Hepatocyte (in vitro differentiated cells): ENCODE results near the gene LRRC66. TPM values are rescaled to one million over a fixed set of nuclear protein-coding genes. Genes with fewer than 3 reads are reported as not detected.

Source experiments
- DNase-seq: peaks from one replicate; pipeline ENCODE4 v3.0.0-alpha.2; 2016; ENCODE audit warnings: low spot score
- H2AFZ ChIP-seq: fragments of 200-600 bp; sonication (generic); 2 replicates; pipeline ENCODE4 v1.6.0; 2016; ENCODE audit warnings: antibody characterized with exemption, mild to moderate bottlenecking
- H3K27ac ChIP-seq: fragments of 200-600 bp; sonication (generic); 2 replicates; pipeline ENCODE4 v1.5.1; 2016; ENCODE audit warnings: mild to moderate bottlenecking
- H3K27me3 ChIP-seq: fragments of 200-600 bp; sonication (generic); 2 replicates; pipeline ENCODE4 v1.6.1; 2016
- H3K36me3 ChIP-seq: fragments of 200-600 bp; sonication (generic); replicated peaks from 2 replicates; pipeline ENCODE4 v1.5.1; 2016; ENCODE audit warnings: low read depth; ENCODE audit not compliant: insufficient read depth
- H3K4me1 ChIP-seq: fragments of 200-600 bp; sonication (generic); 2 replicates; pipeline ENCODE4 v1.5.1; 2016; ENCODE audit warnings: mild to moderate bottlenecking, moderate library complexity; ENCODE audit not compliant: insufficient read depth
- H3K4me2 ChIP-seq: fragments of 200-600 bp; sonication (generic); 2 replicates; pipeline ENCODE4 v1.6.0; 2016
- H3K4me3 ChIP-seq: fragments of 200-600 bp; sonication (generic); 2 replicates; pipeline ENCODE4 v1.5.1; 2016; ENCODE audit warnings: mild to moderate bottlenecking
- H3K79me2 ChIP-seq: fragments of 200-600 bp; sonication (generic); 2 replicates; pipeline ENCODE4 v1.6.0; 2017; ENCODE audit warnings: mild to moderate bottlenecking
- H3K9me2 ChIP-seq: fragments of 200-600 bp; sonication (generic); replicated peaks from 2 replicates; pipeline ENCODE4 v1.6.0; 2017; ENCODE audit warnings: mild to moderate bottlenecking; ENCODE audit not compliant: insufficient read depth
- H3K9me3 ChIP-seq: fragments of 200-600 bp; sonication (generic); 2 replicates; pipeline ENCODE4 v1.5.1; 2016; ENCODE audit warnings: low read depth, mild to moderate bottlenecking
- H4K20me1 ChIP-seq: fragments of 200-600 bp; sonication (generic); 2 replicates; pipeline ENCODE4 v1.6.0; 2016; ENCODE audit warnings: mild to moderate bottlenecking; ENCODE audit not compliant: insufficient read depth, poor library complexity, severe bottlenecking
- EZH2 ChIP-seq: fragments of 200-600 bp; sonication (generic); IDR thresholded peaks from 2 replicates; pipeline ENCODE4 v1.6.1; 2016; ENCODE audit warnings: antibody characterized with exemption, mild to moderate bottlenecking, borderline replicate concordance
- EZH2phosphoT487 ChIP-seq: fragments of 200-600 bp; sonication (generic); IDR thresholded peaks from one replicate; pipeline ENCODE4 v1.6.1; 2018; ENCODE audit warnings: antibody characterized with exemption, mild to moderate bottlenecking, low read depth, moderate library complexity; ENCODE audit not compliant: unreplicated experiment, severe bottlenecking
- WGBS: methylation state at CpG from one replicate; pipeline ENCODE4 v1.1.6; 2016; ENCODE audit warnings: low lambda C conversion rate; ENCODE audit errors: missing lambda C conversion rate; 5-methylcytosine and 5-hydroxymethylcytosine counted together
- polyA plus RNA-seq: library from polyadenylated mRNA; unstranded; fragments of >200 nt; fragmentation: Nextera tagmentation; extraction: Ambion mirVana; gene quantifications from 2 replicates; pipeline ENCODE4 v1.2.1, GENCODE V29; 2016
- small RNA-seq: library from RNA; depleted of rRNA; stranded (forward); fragments of <200 nt; gene quantifications from one replicate; pipeline ENCODE3, GENCODE V24; 2014
- total RNA-seq: library from RNA; depleted of rRNA; stranded (reverse); fragments of >200 nt; gene quantifications from 2 replicates; pipeline ENCODE4 v1.2.3, GENCODE V29; 2014
- TF ChIP-seq, protein P1 (sequence below): fragments of 200-600 bp; sonication (generic); IDR thresholded peaks from 2 replicates; pipeline ENCODE4 v1.5.1; 2016; ENCODE audit warnings: antibody characterized with exemption, mild to moderate bottlenecking; ENCODE audit not compliant: poor library complexity

The LRRC66 gene
- total and polyA plus RNA-seq, 2 experiments from 2014 or later = 0.44 to 0.87 TPM

DNA sequence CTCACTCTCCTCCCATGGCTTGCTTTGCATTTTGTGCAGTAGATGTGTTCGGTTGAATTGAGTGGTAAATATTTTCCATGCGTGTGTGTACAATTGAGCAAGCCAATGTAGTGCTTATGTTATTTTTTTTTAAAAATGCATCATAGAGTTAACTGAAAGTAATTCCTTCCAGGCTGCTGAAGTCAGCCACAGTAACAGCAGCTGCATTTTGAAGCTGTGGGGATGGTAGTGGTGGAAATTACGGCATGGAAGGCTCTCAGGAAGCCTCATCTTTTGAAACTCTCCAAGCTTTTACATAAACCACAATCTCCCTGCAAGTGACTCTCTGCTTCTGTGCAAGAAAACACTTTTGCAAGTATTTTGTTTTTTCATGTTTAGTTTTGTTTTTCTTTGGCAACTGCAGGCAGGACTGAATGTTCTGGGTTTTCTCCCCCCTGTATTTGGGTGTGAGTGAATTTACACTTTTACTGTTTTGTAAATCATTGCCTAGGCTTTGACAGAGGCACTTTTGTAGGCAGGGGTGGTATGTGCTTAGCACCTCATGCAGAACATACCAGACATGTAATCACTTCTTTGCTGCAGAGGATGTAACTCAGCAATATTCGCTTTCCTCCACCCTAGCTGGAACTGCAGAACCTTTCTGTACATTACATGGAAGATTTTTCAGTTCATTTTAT lies 56.2 kb downstream of the LRRC66 start:
- H2AFZ ChIP-seq = no peak overlapping the region
- no peaks in the 10 kb centered on the region for H4K20me1 ChIP-seq
- H3K4me1 ChIP-seq = no peaks in the 10 kb centered on the region
- no peak for TF ChIP-seq EZH2
- no peak for TF ChIP-seq EZH2phosphoT487
- TF ChIP-seq, protein P1, sequence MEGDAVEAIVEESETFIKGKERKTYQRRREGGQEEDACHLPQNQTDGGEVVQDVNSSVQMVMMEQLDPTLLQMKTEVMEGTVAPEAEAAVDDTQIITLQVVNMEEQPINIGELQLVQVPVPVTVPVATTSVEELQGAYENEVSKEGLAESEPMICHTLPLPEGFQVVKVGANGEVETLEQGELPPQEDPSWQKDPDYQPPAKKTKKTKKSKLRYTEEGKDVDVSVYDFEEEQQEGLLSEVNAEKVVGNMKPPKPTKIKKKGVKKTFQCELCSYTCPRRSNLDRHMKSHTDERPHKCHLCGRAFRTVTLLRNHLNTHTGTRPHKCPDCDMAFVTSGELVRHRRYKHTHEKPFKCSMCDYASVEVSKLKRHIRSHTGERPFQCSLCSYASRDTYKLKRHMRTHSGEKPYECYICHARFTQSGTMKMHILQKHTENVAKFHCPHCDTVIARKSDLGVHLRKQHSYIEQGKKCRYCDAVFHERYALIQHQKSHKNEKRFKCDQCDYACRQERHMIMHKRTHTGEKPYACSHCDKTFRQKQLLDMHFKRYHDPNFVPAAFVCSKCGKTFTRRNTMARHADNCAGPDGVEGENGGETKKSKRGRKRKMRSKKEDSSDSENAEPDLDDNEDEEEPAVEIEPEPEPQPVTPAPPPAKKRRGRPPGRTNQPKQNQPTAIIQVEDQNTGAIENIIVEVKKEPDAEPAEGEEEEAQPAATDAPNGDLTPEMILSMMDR = no peak
- DNase-seq = no peak
- H3K79me2 ChIP-seq = no peaks in the 10 kb centered on the region
- H3K27me3 ChIP-seq = no peaks in the 10 kb centered on the region
- no peak overlapping the region for H3K4me3 ChIP-seq
- no peaks in the 10 kb centered on the region for H3K36me3 ChIP-seq
- WGBS = 81% methylated on average over 4 of the region's 4 CpGs
- H3K9me2 ChIP-seq = no peaks in the 10 kb centered on the region
- no peaks in the 10 kb centered on the region for H3K9me3 ChIP-seq
- no peak overlapping the region for H3K27ac ChIP-seq
- H3K4me2 ChIP-seq = no peak overlapping the region

DNA sequence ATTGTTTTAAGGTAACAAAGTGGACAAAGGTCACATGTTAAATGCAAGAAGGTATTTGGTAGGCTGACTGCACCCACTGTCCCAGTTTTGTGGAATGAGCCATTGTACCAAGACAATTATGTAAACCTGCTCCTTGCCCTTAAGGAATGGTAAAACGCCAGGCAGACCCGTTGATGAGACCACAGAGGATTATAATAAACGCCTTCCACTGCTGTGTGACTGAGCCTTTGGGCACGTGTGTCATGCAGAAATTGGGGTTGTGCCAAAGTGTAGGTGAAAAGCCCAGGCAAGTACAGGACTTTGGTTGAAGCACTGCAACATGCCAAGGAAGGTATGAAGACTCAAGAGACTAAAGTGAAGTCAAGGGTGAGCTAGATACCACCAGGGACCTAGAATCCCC lies 59.7 kb downstream of the LRRC66 start:
- 65% methylated on average over 4 of the region's 4 CpGs for WGBS
- TF ChIP-seq EZH2phosphoT487 (no peak), EZH2 (no peak)
- TF ChIP-seq, protein P1 = no peak
- H4K20me1 ChIP-seq = no peaks in the 10 kb centered on the region
- no peak overlapping the region for H2AFZ ChIP-seq
- H3K27me3 ChIP-seq = no peaks in the 10 kb centered on the region
- H3K9me2 ChIP-seq = no peaks in the 10 kb centered on the region
- H3K36me3 ChIP-seq = no peaks in the 10 kb centered on the region
- H3K4me3 ChIP-seq = no peak overlapping the region
- H3K4me2 ChIP-seq = no peak overlapping the region
- no peak overlapping the region for H3K27ac ChIP-seq
- no peaks in the 10 kb centered on the region for H3K79me2 ChIP-seq
- no peaks in the 10 kb centered on the region for H3K4me1 ChIP-seq
- H3K9me3 ChIP-seq = no peaks in the 10 kb centered on the region
- DNase-seq = no peak

DNA sequence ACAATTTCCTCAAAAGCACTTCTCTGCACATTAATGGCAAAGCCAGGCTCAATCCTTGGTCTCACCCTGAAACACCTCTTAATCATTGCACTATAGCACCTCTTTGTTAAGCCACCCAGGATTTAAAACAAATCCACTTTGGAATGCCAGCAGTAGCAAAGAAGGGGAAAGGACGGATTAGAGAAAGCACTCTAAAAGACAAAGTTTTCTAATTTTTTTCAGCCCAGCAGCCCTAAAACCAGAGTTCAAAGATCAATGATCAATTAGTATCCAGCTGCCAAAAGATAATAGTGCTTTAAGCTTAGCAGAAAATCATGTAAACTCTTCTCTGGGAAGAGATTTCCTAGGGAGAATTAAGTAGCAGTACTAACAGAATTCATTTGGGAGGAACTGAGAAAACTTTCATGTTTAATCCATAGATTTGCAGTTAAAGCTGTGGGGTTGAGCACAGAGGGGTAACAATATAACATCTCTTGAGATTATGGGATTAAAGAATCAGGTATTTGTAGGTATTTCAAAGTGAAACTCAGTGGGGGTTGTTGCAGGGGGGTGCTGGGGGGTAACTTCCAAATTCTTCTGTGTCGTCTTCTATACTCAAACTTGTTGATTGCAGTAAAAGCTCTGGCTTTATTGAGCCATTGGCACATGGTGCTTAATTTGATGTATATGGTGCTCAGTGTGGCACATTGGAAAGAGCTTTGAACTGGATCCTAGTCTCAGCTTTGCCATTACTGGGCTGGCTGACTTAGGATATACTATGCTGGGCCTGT lies 61.8 kb downstream of the LRRC66 start:
- Histone ChIP-seq H3K4me3 (no peak overlapping the region), H3K27ac (no peak overlapping the region), H3K9me2 (no peaks in the 10 kb centered on the region), H3K79me2 (no peaks in the 10 kb centered on the region), H4K20me1 (no peaks in the 10 kb centered on the region), H3K9me3 (no peaks in the 10 kb centered on the region), H3K27me3 (no peaks in the 10 kb centered on the region), H3K4me1 (no peaks in the 10 kb centered on the region), H3K36me3 (no peaks in the 10 kb centered on the region), H3K4me2 (no peak overlapping the region), H2AFZ (no peak overlapping the region)
- TF ChIP-seq EZH2phosphoT487 (no peak), EZH2 (no peak)
- TF ChIP-seq, protein P1 = no peak
- no peak for DNase-seq
- 69% methylated on average over 2 of the region's 2 CpGs for WGBS

Small RNA genes lying within 50 kb of the gene (small RNA-seq; reads per million reads assigned to genes)
- not detected for gene AC104784.1

Other genes with a start within 250 kb of the LRRC66 start
- gene DCUN1D4, start 177.2 kb downstream of the LRRC66 start, total RNA-seq = 33.6 and 39.9 TPM in 2 replicates
- 17.1 and 17.3 TPM in 2 replicates for gene DCUN1D4, start 177.2 kb downstream of the LRRC66 start, polyA plus RNA-seq
- gene SGCB, start 17.9 kb upstream of the LRRC66 start, total RNA-seq = 18.2 and 20.7 TPM in 2 replicates
- gene SGCB, start 17.9 kb upstream of the LRRC66 start, polyA plus RNA-seq = 28.1 and 28.7 TPM in 2 replicates
- gene SPATA18, start 30.9 kb upstream of the LRRC66 start, total RNA-seq = 7.8 and 12.3 TPM in 2 replicates
- gene SPATA18, start 30.9 kb upstream of the LRRC66 start, polyA plus RNA-seq = 2.7 and 2.9 TPM in 2 replicates